GM06990 (cell line): ENCODE data around the gene GPR17.

ENCODE experiments used
- DNase-seq: peaks from one replicate; pipeline ENCODE4 v3.0.0-alpha.2; 2011; ENCODE audit not compliant: insufficient read length; ENCODE audit errors: extremely low read depth
- H3K27me3 ChIP-seq: replicated peaks from 2 replicates; pipeline ENCODE4 v1.6.0; 2011; ENCODE audit warnings: low read length; ENCODE audit not compliant: control insufficient read depth, insufficient read depth
- H3K36me3 ChIP-seq: 2 replicates; pipeline ENCODE4 v1.5.1; 2011; ENCODE audit warnings: low read length; ENCODE audit not compliant: control insufficient read depth, insufficient read depth
- H3K4me3 ChIP-seq: replicated peaks from 2 replicates; pipeline ENCODE4 v1.5.1; 2011; ENCODE audit warnings: low read depth, mild to moderate bottlenecking, control low read depth, low read length
- CTCF ChIP-seq: IDR thresholded peaks from 2 replicates; pipeline ENCODE4 v1.5.1; 2011; ENCODE audit warnings: low read length, control low read depth, mild to moderate bottlenecking, inconsistent platforms; ENCODE audit not compliant: insufficient read depth, poor library complexity, severe bottlenecking

GPR17 gene

GRCh38 chr2:127661072-127661649, 15.2 kb downstream of the GPR17 start:
- Histone ChIP-seq H3K27me3 (peaks cover 2% of the 10 kb centered on the region; the same call in 1 of the 2 replicates), H3K36me3 (no peaks in the 10 kb centered on the region), H3K4me3 (no peak overlapping the region)
- TF ChIP-seq CTCF, result no peak
- DNase-seq, result no peak

GRCh38 chr2:127661949-127662510, 16.1 kb downstream of the GPR17 start:
- no peak for TF ChIP-seq CTCF
- DNase-seq, result no peak
- peaks cover 2% of the 10 kb centered on the region; the same call in 1 of the 2 replicates for H3K27me3 ChIP-seq
- no peak overlapping the region for H3K4me3 ChIP-seq
- no peaks in the 10 kb centered on the region for H3K36me3 ChIP-seq

GRCh38 chr2:127662937-127663565, 17.1 kb downstream of the GPR17 start:
- DNase-seq, result no peak
- Histone ChIP-seq H3K27me3 (peaks cover 2% of the 10 kb centered on the region; the same call in 1 of the 2 replicates), H3K36me3 (no peaks in the 10 kb centered on the region)

GRCh38 chr2:127663566-127664064, 17.7 kb downstream of the GPR17 start:
- Histone ChIP-seq H3K27me3 (peaks cover 2% of the 10 kb centered on the region; the same call in 1 of the 2 replicates), H3K4me3 (no peak overlapping the region)

More at GRCh38 chr2:127662937-127663565, 17.1 kb downstream of the GPR17 start:
- H3K4me3 ChIP-seq, result no peak overlapping the region
- TF ChIP-seq CTCF, result no peak

More at GRCh38 chr2:127663566-127664064, 17.7 kb downstream of the GPR17 start:
- no peak for TF ChIP-seq CTCF
- no peak for DNase-seq
- no peaks in the 10 kb centered on the region for H3K36me3 ChIP-seq
